Mesenchymal stem cell (in vitro differentiated cells and primary cell): ENCODE results near the gene RIMS1.

Experiments used
- DNase-seq: peaks from one replicate; pipeline ENCODE4 v3.0.0-alpha.2; 2013
- H2AFZ ChIP-seq: one replicate; pipeline ENCODE4 v1.6.1; 2013; ENCODE audit warnings: low read depth, mild to moderate bottlenecking, control low read depth, inconsistent platforms, low read length, moderate library complexity
- H2AK5ac ChIP-seq: 2 replicates; pipeline ENCODE4 v1.6.1; 2013; ENCODE audit warnings: low read length, moderate library complexity, mild to moderate bottlenecking, inconsistent platforms; ENCODE audit not compliant: severe bottlenecking
- H2BK120ac ChIP-seq: one replicate; pipeline ENCODE4 v1.6.1; 2013; ENCODE audit warnings: low read depth, mild to moderate bottlenecking, inconsistent platforms, low read length, moderate library complexity
- H2BK12ac ChIP-seq, 2 experiments: one replicate each; pipeline ENCODE4 v1.6.1; 2013; ENCODE audit warnings: inconsistent platforms in 2 of 2, low read length in 2 of 2, mild to moderate bottlenecking in 2 of 2, moderate library complexity in 2 of 2, control low read depth in 1 of 2
- H2BK15ac ChIP-seq: one replicate; pipeline ENCODE4 v1.6.1; 2013; ENCODE audit warnings: mild to moderate bottlenecking, low read depth, inconsistent platforms; ENCODE audit not compliant: poor library complexity, severe bottlenecking
- H2BK5ac ChIP-seq: 2 replicates; pipeline ENCODE4 v1.6.1; 2013; ENCODE audit warnings: low read depth, mild to moderate bottlenecking, low read length, control low read depth, inconsistent platforms; ENCODE audit not compliant: poor library complexity, severe bottlenecking
- H3K14ac ChIP-seq, 2 experiments: one replicate each; pipeline ENCODE4 v1.6.1; 2013; ENCODE audit warnings: inconsistent platforms in 2 of 2, low read length in 2 of 2, control low read depth in 1 of 2, mild to moderate bottlenecking in 1 of 2, moderate library complexity in 1 of 2
- H3K18ac ChIP-seq, 2 experiments: one replicate each; pipeline ENCODE4 v1.6.1; 2013; ENCODE audit warnings: inconsistent platforms in 2 of 2, low read length in 2 of 2, control low read depth in 1 of 2, low read depth in 1 of 2, mild to moderate bottlenecking in 1 of 2
- H3K23ac ChIP-seq, 2 experiments: one replicate each; pipeline ENCODE4 v1.6.1; 2013; ENCODE audit warnings: inconsistent platforms in 2 of 2, low read length in 2 of 2, mild to moderate bottlenecking in 2 of 2, moderate library complexity in 2 of 2, control low read depth in 1 of 2
- H3K27ac ChIP-seq: 2 replicates; pipeline ENCODE4 v1.5.1; 2013; ENCODE audit warnings: mild to moderate bottlenecking, moderate library complexity, low read length, control low read depth, inconsistent platforms; ENCODE audit not compliant: poor library complexity, severe bottlenecking
- H3K27me3 ChIP-seq, 2 experiments: 2 replicates each; pipeline versions ENCODE4 v1.6.1 to v1.7.0; 2013; ENCODE audit warnings: low read length in 2 of 2, mild to moderate bottlenecking in 2 of 2, moderate library complexity in 2 of 2, control low read depth in 1 of 2, inconsistent platforms in 1 of 2; ENCODE audit not compliant: control insufficient read depth in 1 of 2, insufficient read depth in 1 of 2
- H3K36me3 ChIP-seq, 2 experiments: 2 replicates each; pipeline versions ENCODE4 v1.6.1 to v1.7.0; 2013; ENCODE audit warnings: low read length in 2 of 2, control low read depth in 1 of 2, inconsistent platforms in 1 of 2, low read depth in 1 of 2, mild to moderate bottlenecking in 1 of 2; ENCODE audit not compliant: insufficient read depth in 2 of 2, control insufficient read depth in 1 of 2
- H3K4ac ChIP-seq, 2 experiments: one replicate each; pipeline ENCODE4 v1.6.1; 2013; ENCODE audit warnings: inconsistent platforms in 2 of 2, low read length in 2 of 2, mild to moderate bottlenecking in 2 of 2, moderate library complexity in 2 of 2, control low read depth in 1 of 2, low read depth in 1 of 2
- H3K4me1 ChIP-seq: 2 replicates; pipeline ENCODE4 v1.6.1; 2013; ENCODE audit warnings: low read depth, low read length, control low read depth; ENCODE audit not compliant: control insufficient read depth, insufficient read depth
- H3K4me2 ChIP-seq: 2 replicates; pipeline ENCODE4 v1.6.1; 2013; ENCODE audit warnings: low read length, mild to moderate bottlenecking, inconsistent platforms; ENCODE audit not compliant: poor library complexity, severe bottlenecking
- H3K4me3 ChIP-seq, 2 experiments: 2 replicates each; pipeline versions ENCODE4 v1.5.1 to v1.7.0; 2013; ENCODE audit warnings: low read length in 2 of 2, mild to moderate bottlenecking in 2 of 2, control low read depth in 1 of 2, low read depth in 1 of 2; ENCODE audit not compliant: insufficient read depth in 1 of 2
- H3K79me1 ChIP-seq: replicated peaks from 2 replicates; pipeline ENCODE4 v1.6.1; 2013; ENCODE audit warnings: mild to moderate bottlenecking, control low read depth, low read length, inconsistent platforms; ENCODE audit not compliant: poor library complexity, severe bottlenecking
- H3K9ac ChIP-seq: 2 replicates; pipeline ENCODE4 v1.7.0; 2013; ENCODE audit warnings: mild to moderate bottlenecking, low read length, moderate library complexity
- H3K9me3 ChIP-seq: 2 replicates; pipeline ENCODE4 v1.7.0; 2013; ENCODE audit warnings: mild to moderate bottlenecking, low read length; ENCODE audit not compliant: control insufficient read depth
- H4K8ac ChIP-seq: one replicate; pipeline ENCODE4 v1.6.1; 2013; ENCODE audit warnings: inconsistent platforms, mild to moderate bottlenecking, low read length, moderate library complexity
- H4K91ac ChIP-seq: one replicate; pipeline ENCODE4 v1.6.1; 2013; ENCODE audit warnings: mild to moderate bottlenecking, low read length, inconsistent platforms
- WGBS: methylation state at CpG from one replicate; pipeline ENCODE4 v1.1.7; 2013; ENCODE audit warnings: mixed read lengths; 5-methylcytosine and 5-hydroxymethylcytosine counted together

Gene RIMS1

DNA sequence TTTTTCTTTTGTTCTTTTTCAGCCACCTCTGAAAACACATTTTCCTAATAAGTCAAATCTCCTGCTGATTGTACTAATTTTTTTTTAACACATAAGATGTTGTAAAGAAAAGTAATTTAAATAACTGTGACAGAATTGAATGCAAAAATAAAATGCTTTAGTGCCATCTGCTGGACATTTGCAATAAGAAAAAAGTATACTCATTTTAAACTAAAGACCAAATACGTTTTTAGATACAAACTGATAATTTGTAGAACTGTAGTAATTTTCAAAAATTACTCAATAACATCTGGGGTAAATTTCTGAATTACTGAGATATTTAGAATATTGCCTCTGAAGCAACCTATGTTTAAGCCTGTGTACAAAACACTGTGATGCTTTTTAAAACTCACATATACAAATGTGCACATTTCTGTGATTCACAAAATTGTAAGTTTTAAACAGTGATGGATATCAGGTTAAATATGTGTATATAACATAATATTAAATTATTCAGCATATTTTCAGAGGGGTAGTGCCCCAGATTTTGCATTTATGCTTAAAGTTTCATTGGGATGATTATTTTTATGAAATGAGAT is 198.7 kb downstream of the RIMS1 start:
- H3K36me3 ChIP-seq, result no peaks in the 10 kb centered on the region
- no peak overlapping the region for H3K18ac ChIP-seq
- no peak overlapping the region for H2BK5ac ChIP-seq
- no peak overlapping the region for H2BK120ac ChIP-seq
- no peak overlapping the region for H3K27ac ChIP-seq
- H2AFZ ChIP-seq, result no peak overlapping the region
- no peak overlapping the region for H2BK15ac ChIP-seq
- no peak overlapping the region for H3K14ac ChIP-seq
- no peaks in the 10 kb centered on the region for H3K27me3 ChIP-seq
- no peaks in the 10 kb centered on the region for H3K4me1 ChIP-seq
- no peak overlapping the region for H4K8ac ChIP-seq
- H2BK12ac ChIP-seq, result no peak overlapping the region
- whole genome bisulfite sequencing, result no CpG with 5 or more reads among the region's 1 CpG
- DNase-seq, result peak; percentile 22
- no peak overlapping the region for H2AK5ac ChIP-seq
- no peak overlapping the region for H3K4me2 ChIP-seq
- no peak overlapping the region for H3K23ac ChIP-seq
- H3K9me3 ChIP-seq, result no peaks in the 10 kb centered on the region
- H3K4me3 ChIP-seq, result no peak overlapping the region
- H3K9ac ChIP-seq, result no peak overlapping the region
- no peaks in the 10 kb centered on the region for H3K79me1 ChIP-seq
- no peak overlapping the region for H3K4ac ChIP-seq
- H4K91ac ChIP-seq, result no peak overlapping the region

DNA sequence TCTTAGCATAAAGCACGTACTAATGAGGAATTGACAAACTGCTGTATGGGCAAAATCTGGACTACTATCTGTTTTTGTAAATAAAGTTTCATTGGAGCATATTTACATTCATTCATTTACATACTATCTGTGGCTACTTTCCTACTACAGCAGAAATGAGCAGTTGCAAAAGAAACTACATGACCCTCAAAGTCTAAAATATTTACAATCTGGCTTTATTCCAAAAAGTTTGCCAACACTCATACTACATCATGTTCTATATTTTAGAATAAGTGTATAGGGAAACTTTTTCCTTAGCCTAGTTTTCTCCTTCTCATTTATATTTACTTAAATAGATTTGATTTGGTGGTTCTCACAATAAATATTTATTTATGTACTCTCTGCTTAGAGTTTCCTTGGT is 208.2 kb downstream of the RIMS1 start:
- Histone ChIP-seq H2BK12ac (no peak overlapping the region), H3K27ac (no peak overlapping the region), H4K8ac (no peak overlapping the region), H3K79me1 (no peaks in the 10 kb centered on the region), H3K9ac (no peak overlapping the region), H3K4ac (no peak overlapping the region), H2BK15ac (no peak overlapping the region), H2BK5ac (no peak overlapping the region), H3K4me3 (no peak overlapping the region), H3K4me2 (no peak overlapping the region), H3K36me3 (no peaks in the 10 kb centered on the region), H3K9me3 (no peaks in the 10 kb centered on the region), H3K18ac (no peak overlapping the region), H3K27me3 (peaks cover 0 to 3% of the 10 kb centered on the region in 2 experiments), H3K4me1 (no peaks in the 10 kb centered on the region), H3K23ac (no peak overlapping the region), H3K14ac (no peak overlapping the region), H4K91ac (no peak overlapping the region), H2BK120ac (no peak overlapping the region), H2AFZ (no peak overlapping the region), H2AK5ac (no peak overlapping the region)
- no CpG with 5 or more reads among the region's 1 CpG for WGBS
- no peak for DNase-seq

DNA sequence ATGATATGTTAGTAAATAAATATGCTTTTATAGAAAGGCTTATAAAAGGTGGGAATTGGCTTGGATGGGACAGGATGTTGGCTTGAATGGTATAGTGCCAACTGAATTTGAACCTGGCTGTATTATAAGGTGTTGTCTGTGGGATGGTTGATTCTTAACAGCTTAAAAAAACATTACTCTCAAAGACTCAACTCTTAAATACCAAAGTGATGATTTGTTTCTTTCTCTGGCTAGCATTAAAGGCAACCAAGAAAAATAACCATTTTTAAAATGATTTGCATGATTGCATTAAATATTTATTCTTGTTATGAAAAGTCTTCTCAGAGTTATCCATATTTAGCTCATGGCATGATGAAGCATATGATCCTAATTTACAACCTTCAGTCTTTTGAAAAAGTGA is 216.2 kb downstream of the RIMS1 start:
- DNase-seq, result no peak
- Histone ChIP-seq H2AK5ac (no peak overlapping the region), H2BK120ac (no peak overlapping the region), H3K27ac (no peak overlapping the region), H2BK15ac (no peak overlapping the region), H3K9me3 (no peaks in the 10 kb centered on the region), H3K4me3 (no peak overlapping the region), H3K27me3 (no peaks in the 10 kb centered on the region), H2AFZ (no peak overlapping the region), H3K14ac (no peak overlapping the region), H2BK5ac (no peak overlapping the region), H3K79me1 (no peaks in the 10 kb centered on the region), H3K36me3 (no peaks in the 10 kb centered on the region), H2BK12ac (no peak overlapping the region), H3K23ac (no peak overlapping the region), H3K9ac (no peak overlapping the region), H3K4me2 (no peak overlapping the region), H3K4me1 (no peaks in the 10 kb centered on the region), H3K4ac (no peak overlapping the region), H4K8ac (no peak overlapping the region), H3K18ac (no peak overlapping the region), H4K91ac (no peak overlapping the region)

DNA sequence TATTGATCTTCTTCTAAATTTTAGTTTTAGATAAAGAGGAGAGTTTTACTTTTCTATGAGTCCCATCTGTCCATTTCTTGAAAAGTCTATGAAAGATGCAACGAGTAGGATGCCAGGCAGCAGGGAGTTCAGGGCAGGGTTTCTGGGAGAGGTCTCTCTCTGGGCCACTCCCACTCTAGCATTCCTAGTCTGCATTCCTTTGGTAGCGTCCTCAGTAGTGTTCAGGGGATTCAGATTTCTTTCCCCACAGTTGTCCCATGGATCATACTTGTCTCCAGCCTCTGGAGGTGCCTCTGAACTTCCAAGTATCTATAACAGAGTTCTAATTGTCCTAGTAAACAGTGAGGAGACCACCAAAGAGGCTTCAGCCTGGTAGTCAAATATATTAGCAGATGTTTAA is 225.3 kb downstream of the RIMS1 start:
- Histone ChIP-seq H2BK15ac (no peak overlapping the region), H3K27ac (no peak overlapping the region), H3K27me3 (no peaks in the 10 kb centered on the region), H3K23ac (no peak overlapping the region), H3K9me3 (no peaks in the 10 kb centered on the region), H4K8ac (no peak overlapping the region), H3K4me1 (no peaks in the 10 kb centered on the region), H3K79me1 (no peaks in the 10 kb centered on the region), H2BK120ac (no peak overlapping the region), H2AFZ (no peak overlapping the region), H3K9ac (no peak overlapping the region), H2BK12ac (no peak overlapping the region), H4K91ac (no peak overlapping the region), H3K14ac (no peak overlapping the region), H2AK5ac (no peak overlapping the region), H3K36me3 (no peaks in the 10 kb centered on the region), H3K4ac (no peak overlapping the region), H3K18ac (no peak overlapping the region), H3K4me3 (no peak overlapping the region), H3K4me2 (no peak overlapping the region), H2BK5ac (no peak overlapping the region)
- DNase-seq, result no peak
- WGBS, result 29% methylated on average over 2 of the region's 2 CpGs
